Naive B cell (primary cell): ENCODE results near the gene CYP3A5. TPM values are rescaled to one million over a fixed set of nuclear protein-coding genes. Genes with fewer than 3 reads are reported as not detected.
"Not testable (repeated sequence)": the region's sequence is repeated elsewhere in the genome, so short reads cannot be mapped to it uniquely, and the experiment has no call there.

Source experiments
- ATAC-seq, 2 donors: fragments of 150-1000 bp; cut with Tn5 transposase; 2 replicates each; pipeline ENCODE4 v1.10.0; 2021; ENCODE audit warnings: low read depth in 2 of 2, mild to moderate bottlenecking in 2 of 2, moderate library complexity in 2 of 2
- DNase-seq: peaks from one replicate; pipeline ENCODE4 v3.0.0; 2022
- H3K27ac Mint-ChIP-seq, 6 donors: one replicate each; pipeline ENCODE4 v1.8.0; 2020 to 2022; ENCODE audit warnings: mild to moderate bottlenecking in 6 of 6, mixed read lengths in 6 of 6, moderate library complexity in 5 of 6, inconsistent platforms in 2 of 6
- H3K27me3 Mint-ChIP-seq, 3 donors: one replicate each; pipeline ENCODE4 v1.8.0; 2021 to 2022; ENCODE audit warnings: mixed read lengths in 3 of 3, mild to moderate bottlenecking in 1 of 3
- H3K36me3 Mint-ChIP-seq, 2 donors: one replicate each; pipeline ENCODE4 v1.8.0; 2020 to 2022; ENCODE audit warnings: mixed read lengths in 2 of 2, inconsistent platforms in 1 of 2, mild to moderate bottlenecking in 1 of 2
- H3K4me1 Mint-ChIP-seq, 3 donors: one replicate each; pipeline ENCODE4 v1.8.0; 2020 to 2022; ENCODE audit warnings: mixed read lengths in 3 of 3, inconsistent platforms in 1 of 3, mild to moderate bottlenecking in 1 of 3, moderate library complexity in 1 of 3
- H3K4me3 Mint-ChIP-seq, 8 donors: one replicate each; pipeline ENCODE4 v1.8.0; 2020 to 2022; ENCODE audit warnings: mild to moderate bottlenecking in 8 of 8, mixed read lengths in 8 of 8, moderate library complexity in 8 of 8, inconsistent platforms in 2 of 8
- H3K9me3 Mint-ChIP-seq, 7 donors: one replicate each; pipeline ENCODE4 v1.8.0; 2020 to 2022; ENCODE audit warnings: mixed read lengths in 7 of 7, mild to moderate bottlenecking in 5 of 7, inconsistent platforms in 2 of 7, moderate library complexity in 1 of 7
- polyA plus RNA-seq, 6 donors: library from polyadenylated mRNA; unstranded; fragments of 300-500 nt; fragmentation: Illumina TruSeq; gene quantifications; one replicate each; pipeline ENCODE4 v1.2.3, GENCODE V29; 2021; ENCODE audit warnings: low read depth in 6 of 6

Gene CYP3A5
- polyA plus RNA-seq, 6 donors from 2014 or later: 0.40 to 0.52 TPM; not detected in 4

DNA sequence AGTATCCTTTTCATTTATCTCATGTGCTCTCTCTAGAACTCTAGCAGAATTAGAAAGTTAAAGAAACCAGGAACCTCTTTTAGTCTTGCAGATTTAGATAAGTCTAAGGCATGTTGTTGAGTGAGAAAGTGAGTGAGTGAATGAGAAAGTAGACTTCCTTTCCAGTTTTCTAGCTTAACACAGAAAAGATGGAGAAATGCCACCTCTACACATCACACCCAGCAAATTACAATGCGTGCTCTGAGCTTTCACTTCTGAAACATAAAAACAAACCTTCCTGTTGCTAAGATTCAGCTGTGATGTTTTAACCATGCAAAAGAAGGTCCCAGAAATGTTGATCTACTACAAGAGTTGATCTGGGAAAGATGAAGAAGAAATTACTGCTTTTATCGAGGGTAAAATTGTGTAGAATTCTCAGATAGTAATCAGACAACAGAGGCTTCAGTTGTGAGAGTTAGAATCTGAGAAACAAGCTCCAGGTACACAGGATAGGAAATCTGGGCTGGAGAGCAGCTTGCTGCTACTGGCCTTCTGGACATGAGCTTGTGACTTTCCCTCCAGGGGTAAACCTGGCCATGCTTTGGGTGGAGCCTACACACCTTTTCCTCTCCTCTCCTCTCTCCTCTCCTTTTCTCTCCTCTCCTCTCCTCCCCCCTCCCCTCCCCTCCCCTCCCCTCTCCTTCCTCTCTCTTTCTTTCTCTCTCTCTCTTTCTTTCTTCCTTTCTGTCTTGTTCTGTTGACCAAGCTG, 4.6 kb downstream of the CYP3A5 start:
- Mint-ChIP-seq H3K9me3 (peaks cover 0 to 4% (median 0%) of the 10 kb centered on the region in 7 donors), H3K36me3 (no peaks in the 10 kb centered on the region), H3K4me3 (no peak overlapping the region), H3K4me1 (peaks cover 0 to 5% (median 4%) of the 10 kb centered on the region in 3 donors), H3K27ac (peak overlapping the region in 2 of 6 donors; percentile 81 to 83), H3K27me3 (peaks cover 0 to 11% (median 7%) of the 10 kb centered on the region in 3 donors)
- DNase-seq (no peak), ATAC-seq (no peak)

DNA sequence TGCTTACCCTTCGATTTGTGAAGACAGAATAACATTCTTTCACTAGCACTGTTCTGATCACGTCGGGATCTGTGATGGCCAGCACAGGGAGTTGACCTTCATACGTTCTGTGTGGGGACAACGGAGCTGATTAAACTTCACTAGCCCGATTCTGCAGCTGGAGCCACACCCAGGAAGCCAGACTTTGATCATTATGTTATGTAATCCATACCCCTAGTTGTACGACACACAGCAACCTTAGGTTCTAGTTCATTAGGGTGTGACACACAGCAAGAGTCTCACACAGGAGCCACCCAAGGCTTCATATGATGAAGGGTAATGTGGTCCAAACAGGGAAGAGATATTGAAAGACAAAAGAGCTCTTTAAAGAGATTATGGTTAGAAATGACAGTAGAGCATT, 7.2 kb downstream of the CYP3A5 start:
- Mint-ChIP-seq H3K36me3 (peaks cover 0 to 8% of the 10 kb centered on the region in 2 donors), H3K27me3 (peaks cover 0 to 5% (median 0%) of the 10 kb centered on the region in 3 donors), H3K4me3 (no peak overlapping the region), H3K9me3 (peaks cover 0 to 4% (median 0%) of the 10 kb centered on the region in 7 donors), H3K27ac (no peak overlapping the region), H3K4me1 (peaks cover 0 to 5% (median 4%) of the 10 kb centered on the region in 3 donors)
- DNase-seq: no peak
- no peak for ATAC-seq

DNA sequence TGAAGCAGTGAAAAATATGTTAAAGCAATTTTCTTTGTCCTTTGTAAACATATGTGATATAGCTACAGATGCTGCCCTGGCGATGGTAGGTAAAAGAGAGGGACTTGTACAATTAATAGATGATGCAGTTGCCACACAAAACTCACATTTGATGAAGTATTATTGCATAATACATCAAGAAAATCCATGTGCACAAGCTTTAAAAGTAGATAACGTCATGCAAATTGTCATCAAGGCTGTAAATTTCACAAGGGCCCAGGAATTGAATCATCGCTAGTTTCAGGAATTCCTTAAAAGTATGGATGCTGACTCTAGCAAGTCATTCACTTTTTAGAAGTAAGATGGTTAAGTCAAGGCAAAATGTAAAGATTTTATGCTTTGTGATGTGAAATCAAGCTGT, 10.0 kb downstream of the CYP3A5 start:
- Mint-ChIP-seq H3K4me1 (no peaks in the 10 kb centered on the region), H3K27me3 (no peaks in the 10 kb centered on the region), H3K4me3 (no peak overlapping the region), H3K9me3 (no peaks in the 10 kb centered on the region), H3K27ac (no peak overlapping the region), H3K36me3 (peaks cover 0 to 13% of the 10 kb centered on the region in 2 donors)
- DNase-seq: no peak
- no peak for ATAC-seq

GRCh38 chr7:99668541-99668940, 11.3 kb downstream of the CYP3A5 start:
- peaks cover 6 to 21% of the 10 kb centered on the region in 2 donors for H3K36me3 Mint-ChIP-seq
- H3K27me3 Mint-ChIP-seq: no peaks in the 10 kb centered on the region

DNA sequence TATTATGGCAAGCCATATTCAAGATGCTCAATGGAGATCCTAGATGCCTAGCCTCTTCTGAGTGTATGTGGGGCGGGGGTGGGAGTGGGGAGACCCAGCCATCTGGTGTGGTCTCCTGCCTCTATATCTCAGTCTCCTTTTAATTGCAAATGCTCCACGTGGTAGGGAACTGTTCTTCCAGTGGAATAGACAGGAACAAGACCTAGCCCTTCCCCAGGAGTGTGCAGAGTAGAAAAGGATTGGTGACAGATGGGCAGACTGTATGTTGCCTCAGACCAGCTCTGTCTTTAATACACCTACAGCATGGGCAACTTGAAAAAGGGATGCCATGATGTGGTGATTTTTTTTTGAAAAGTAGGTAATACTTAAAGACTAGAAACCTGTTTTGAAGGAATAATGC, 12.6 kb downstream of the CYP3A5 start:
- H3K9me3 Mint-ChIP-seq: no peaks in the 10 kb centered on the region
- H3K4me1 Mint-ChIP-seq: no peaks in the 10 kb centered on the region
- no peak overlapping the region for H3K4me3 Mint-ChIP-seq
- H3K27me3 Mint-ChIP-seq: no peaks in the 10 kb centered on the region
- no peak for DNase-seq
- ATAC-seq: no peak
- peaks cover 6 to 27% of the 10 kb centered on the region in 2 donors for H3K36me3 Mint-ChIP-seq
- no peak overlapping the region for H3K27ac Mint-ChIP-seq

More at GRCh38 chr7:99668541-99668940, 11.3 kb downstream of the CYP3A5 start:
- Mint-ChIP-seq H3K4me1 (no peaks in the 10 kb centered on the region), H3K9me3 (no peaks in the 10 kb centered on the region), H3K27ac (no peak overlapping the region), H3K4me3 (no peak overlapping the region)
- DNase-seq (no peak), ATAC-seq (no peak)

- no peaks in the 10 kb centered on the region for H3K9me3 Mint-ChIP-seq
- DNase-seq: no peak
- H3K4me3 Mint-ChIP-seq: no peak overlapping the region
- H3K4me1 Mint-ChIP-seq: no peaks in the 10 kb centered on the region
- ATAC-seq: no peak
- H3K27me3 Mint-ChIP-seq: no peaks in the 10 kb centered on the region
- H3K27ac Mint-ChIP-seq: no peak overlapping the region
- peaks cover 6 to 29% of the 10 kb centered on the region in 2 donors for H3K36me3 Mint-ChIP-seq
Measured at GRCh38 chr7:99666013-99666395, 13.8 kb downstream of the CYP3A5 start.

- Mint-ChIP-seq H3K4me1 (no peaks in the 10 kb centered on the region), H3K9me3 (peaks cover 0 to under 1% (median 0%) of the 10 kb centered on the region in 7 donors), H3K4me3 (no peak overlapping the region), H3K27me3 (no peaks in the 10 kb centered on the region), H3K36me3 (peaks cover 7 to 34% of the 10 kb centered on the region in 2 donors), H3K27ac (no peak overlapping the region)
- no peak for DNase-seq
- no peak for ATAC-seq
Measured at GRCh38 chr7:99665312-99666012, 14.3 kb downstream of the CYP3A5 start.

DNA sequence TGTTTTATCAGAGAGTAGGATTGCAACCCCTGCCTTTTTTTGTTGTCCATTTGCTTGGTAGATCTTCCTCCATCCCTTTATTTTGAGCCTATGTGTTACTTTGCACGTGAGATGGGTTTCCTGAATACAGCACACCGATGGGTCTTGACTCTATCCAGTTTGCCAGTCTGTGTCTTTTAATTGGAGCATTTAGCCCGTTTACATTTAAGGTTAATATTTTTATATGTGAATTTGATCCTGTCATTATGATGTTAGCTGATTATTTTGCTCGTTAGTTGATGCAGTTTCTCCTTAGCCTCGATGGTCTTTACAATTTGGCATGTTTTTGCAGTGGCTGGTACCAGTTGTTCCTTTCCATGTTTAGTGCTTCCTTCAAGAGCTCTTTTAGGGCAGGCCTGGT, 21.9 kb downstream of the CYP3A5 start:
- DNase-seq, ATAC-seq, H3K4me3 Mint-ChIP-seq, H3K27ac Mint-ChIP-seq, H3K4me1 Mint-ChIP-seq, H3K27me3 Mint-ChIP-seq: not testable (repeated sequence)
- H3K36me3 Mint-ChIP-seq: peaks cover 10 to 17% of the 10 kb centered on the region in 2 donors
- H3K9me3 Mint-ChIP-seq: peaks cover 0 to 15% (median 8%) of the 10 kb centered on the region in 7 donors

DNA sequence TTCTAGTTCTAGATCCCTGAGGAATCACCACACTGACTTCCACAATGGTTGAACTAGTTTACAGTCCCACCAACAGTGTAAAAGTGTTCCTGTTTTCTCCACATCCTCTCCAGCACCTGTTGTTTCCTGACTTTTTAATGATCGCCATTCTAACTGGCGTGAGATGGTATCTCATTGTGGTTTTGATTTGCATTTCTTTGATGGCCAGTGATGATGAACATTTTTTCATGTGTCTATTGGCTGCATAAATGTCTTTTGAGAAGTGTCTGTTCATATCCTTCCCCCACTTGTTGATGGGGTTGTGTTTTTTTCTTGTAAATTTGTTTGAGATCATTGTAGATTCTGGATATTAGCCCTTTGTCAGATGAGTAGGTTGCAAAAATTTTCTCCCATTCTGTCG, 25.2 kb downstream of the CYP3A5 start:
- not testable (repeated sequence) for H3K27ac Mint-ChIP-seq, H3K4me1 Mint-ChIP-seq, DNase-seq, H3K4me3 Mint-ChIP-seq, ATAC-seq, H3K27me3 Mint-ChIP-seq
- H3K36me3 Mint-ChIP-seq: peaks cover 0 to 15% of the 10 kb centered on the region in 2 donors
- peaks cover 0 to 15% (median 5%) of the 10 kb centered on the region in 7 donors for H3K9me3 Mint-ChIP-seq

DNA sequence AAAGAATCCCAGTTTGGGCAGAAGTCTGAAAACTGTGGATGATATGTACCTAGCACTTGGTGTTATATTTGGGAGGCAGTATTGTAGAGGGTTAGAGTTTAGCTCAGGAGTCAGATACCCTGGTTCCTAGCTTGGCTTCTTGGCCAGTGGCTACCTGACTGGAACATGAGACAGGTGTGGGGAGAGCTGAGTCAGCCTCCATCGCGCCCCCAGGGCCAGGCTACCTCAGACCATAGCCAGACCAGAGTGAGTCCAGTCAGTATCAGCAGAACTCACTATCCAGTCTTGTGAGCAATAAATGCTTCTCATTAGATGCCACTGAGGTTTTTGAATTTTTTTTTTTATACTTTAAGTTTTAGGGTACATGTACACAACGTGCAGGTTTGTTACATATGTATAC, 26.0 kb downstream of the CYP3A5 start:
- peaks cover 0 to 15% of the 10 kb centered on the region in 2 donors for H3K36me3 Mint-ChIP-seq
- no peaks in the 10 kb centered on the region for H3K27me3 Mint-ChIP-seq
- peak overlapping the region in 1 of 6 donors; percentile 26 for H3K27ac Mint-ChIP-seq
- H3K9me3 Mint-ChIP-seq: peaks cover 0 to 15% (median 5%) of the 10 kb centered on the region in 7 donors
- ATAC-seq: no peak
- peaks cover 0 to 7% (median 4%) of the 10 kb centered on the region in 3 donors for H3K4me1 Mint-ChIP-seq
- no peak overlapping the region for H3K4me3 Mint-ChIP-seq
- DNase-seq: no peak

DNA sequence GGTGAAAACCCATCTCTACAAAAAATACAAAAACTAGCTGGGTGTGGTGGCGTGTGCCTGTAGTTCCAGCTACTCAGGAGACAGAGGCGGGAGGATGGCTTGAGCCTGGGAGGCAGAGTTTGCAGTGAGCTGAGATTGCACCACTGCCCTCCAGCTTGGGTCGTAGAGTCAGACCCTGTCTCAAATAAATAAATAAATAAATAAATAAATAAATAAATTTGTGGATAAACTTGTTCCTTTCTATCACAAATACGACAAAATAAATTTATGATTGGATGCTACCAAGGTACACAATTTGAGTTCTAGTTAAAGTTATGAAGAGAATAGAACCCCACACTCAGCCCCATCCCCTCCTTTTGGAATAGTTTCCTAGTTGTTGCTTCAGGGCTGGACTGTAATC, 26.5 kb downstream of the CYP3A5 start:
- Mint-ChIP-seq H3K9me3 (peaks cover 0 to 15% (median 5%) of the 10 kb centered on the region in 7 donors), H3K36me3 (peaks cover 1 to 15% of the 10 kb centered on the region in 2 donors)
- not testable (repeated sequence) for ATAC-seq, H3K27me3 Mint-ChIP-seq, H3K4me1 Mint-ChIP-seq, DNase-seq, H3K27ac Mint-ChIP-seq, H3K4me3 Mint-ChIP-seq

- Mint-ChIP-seq H3K27ac (no peak overlapping the region), H3K27me3 (no peaks in the 10 kb centered on the region), H3K4me3 (no peak overlapping the region), H3K4me1 (peaks cover 0 to 7% (median 4%) of the 10 kb centered on the region in 3 donors), H3K9me3 (peaks cover 0 to 12% (median 3%) of the 10 kb centered on the region in 7 donors), H3K36me3 (peaks cover 5 to 15% of the 10 kb centered on the region in 2 donors)
- ATAC-seq (no peak), DNase-seq (no peak)
Measured at GRCh38 chr7:99652671-99653070, 27.1 kb downstream of the CYP3A5 start.

- DNase-seq: no peak
- no peak for ATAC-seq
- Mint-ChIP-seq H3K4me1 (no peaks in the 10 kb centered on the region), H3K4me3 (no peak overlapping the region), H3K27ac (no peak overlapping the region), H3K27me3 (no peaks in the 10 kb centered on the region), H3K36me3 (peaks cover 14 to 16% of the 10 kb centered on the region in 2 donors), H3K9me3 (peaks cover 0 to 8% (median 2%) of the 10 kb centered on the region in 7 donors)
Measured at GRCh38 chr7:99651290-99651689, 28.5 kb downstream of the CYP3A5 start.

DNA sequence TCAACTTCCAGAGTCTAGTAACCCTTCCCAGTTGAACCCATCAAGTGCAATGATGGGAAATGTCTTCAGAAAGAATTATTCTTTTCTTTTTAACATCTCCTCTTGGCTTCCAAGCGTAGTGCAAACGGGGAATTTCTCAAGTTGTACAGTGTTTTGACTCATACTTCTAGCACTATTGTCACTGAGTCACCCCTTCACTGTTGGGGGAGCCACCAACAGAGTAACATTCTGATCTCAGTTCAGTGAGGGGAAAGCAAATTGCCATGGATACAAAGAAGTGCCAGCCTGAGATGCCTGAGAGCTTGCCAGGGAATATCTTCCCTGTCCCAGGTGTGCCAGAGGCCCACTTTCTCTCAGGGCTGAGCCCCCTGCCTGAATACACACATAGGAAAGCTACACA, 31.0 kb downstream of the CYP3A5 start:
- ATAC-seq: no peak
- Mint-ChIP-seq H3K27me3 (no peaks in the 10 kb centered on the region), H3K9me3 (peaks cover 0 to 1% (median 0%) of the 10 kb centered on the region in 7 donors), H3K4me1 (no peaks in the 10 kb centered on the region), H3K4me3 (no peak overlapping the region), H3K36me3 (peaks cover 16 to 26% of the 10 kb centered on the region in 2 donors), H3K27ac (no peak overlapping the region)
- DNase-seq: no peak
